Parathyroid adenoma (tissue), 2 donors: ENCODE results near the gene DLG2.

Experiments used
- H2AFZ ChIP-seq: fragments of 300-600 bp; sonication (generic); one replicate; pipeline ENCODE4 v1.7.0; 2017; ENCODE audit warnings: antibody characterized with exemption, mild to moderate bottlenecking
- H3K27ac ChIP-seq: fragments of 300-600 bp; sonication (generic); one replicate; pipeline ENCODE4 v1.7.0; 2017
- H3K27me3 ChIP-seq: fragments of 300-600 bp; sonication (generic); one replicate; pipeline ENCODE4 v1.7.0; 2017; ENCODE audit warnings: low read length; ENCODE audit not compliant: control insufficient read depth, insufficient read depth
- H3K36me3 ChIP-seq: fragments of 300-600 bp; sonication (generic); one replicate; pipeline ENCODE4 v1.7.0; 2017; ENCODE audit warnings: low read length; ENCODE audit not compliant: control insufficient read depth, insufficient read depth
- H3K4me1 ChIP-seq: fragments of 300-600 bp; sonication (generic); one replicate; pipeline ENCODE4 v1.7.0; 2017; ENCODE audit warnings: control low read depth
- H3K4me2 ChIP-seq: fragments of 300-600 bp; sonication (generic); one replicate; pipeline ENCODE4 v1.7.0; 2017; ENCODE audit warnings: low read length
- H3K4me3 ChIP-seq: fragments of 300-600 bp; sonication (generic); one replicate; pipeline ENCODE4 v1.7.0; 2017; ENCODE audit warnings: low read depth, low read length
- H3K79me2 ChIP-seq: fragments of 300-600 bp; sonication (generic); one replicate; pipeline ENCODE4 v1.7.0; 2017; ENCODE audit warnings: control low read depth
- H3K9ac ChIP-seq: fragments of 300-600 bp; sonication (generic); one replicate; pipeline ENCODE4 v1.7.0; 2017; ENCODE audit warnings: mild to moderate bottlenecking
- H3K9me3 ChIP-seq: fragments of 300-600 bp; sonication (generic); one replicate; pipeline ENCODE4 v1.7.0; 2017; ENCODE audit warnings: low read length; ENCODE audit not compliant: control insufficient read depth
- TF ChIP-seq, protein P1 (sequence below): fragments of 300-600 bp; sonication (generic); IDR thresholded peaks from one replicate; pipeline ENCODE4 v1.7.0; 2017; ENCODE audit warnings: antibody characterized with exemption, mild to moderate bottlenecking
- donor health status: primary hyperparathyroidism.

Gene DLG2

DNA sequence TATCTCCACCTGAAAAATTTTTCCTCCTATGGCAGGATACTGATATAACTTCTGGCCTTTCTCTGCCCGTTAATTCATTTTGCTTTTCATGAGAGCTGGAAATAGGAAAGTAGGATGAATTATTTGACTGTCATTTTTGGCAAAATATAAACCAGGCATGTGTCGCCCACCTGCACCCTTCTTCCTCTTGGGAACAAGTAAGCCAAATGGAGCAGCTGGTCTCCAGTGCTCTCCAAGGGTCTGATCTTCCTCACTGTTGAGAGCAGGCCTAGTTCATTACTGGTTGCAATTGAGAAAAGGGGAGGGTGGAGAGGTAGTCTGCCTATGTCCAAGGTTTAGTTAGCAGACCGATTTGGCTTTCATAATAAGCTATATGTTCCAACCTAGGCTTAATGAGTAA lies 582.2 kb downstream of the DLG2 start:
- Histone ChIP-seq H3K9ac (no peak overlapping the region), H3K27ac (no peak overlapping the region), H3K4me2 (no peak overlapping the region), H3K36me3 (no peaks in the 10 kb centered on the region), H3K27me3 (no peaks in the 10 kb centered on the region), H3K4me1 (no peaks in the 10 kb centered on the region), H3K9me3 (no peaks in the 10 kb centered on the region), H3K4me3 (no peak overlapping the region), H3K79me2 (no peaks in the 10 kb centered on the region), H2AFZ (no peak overlapping the region)
- TF ChIP-seq, protein P1, sequence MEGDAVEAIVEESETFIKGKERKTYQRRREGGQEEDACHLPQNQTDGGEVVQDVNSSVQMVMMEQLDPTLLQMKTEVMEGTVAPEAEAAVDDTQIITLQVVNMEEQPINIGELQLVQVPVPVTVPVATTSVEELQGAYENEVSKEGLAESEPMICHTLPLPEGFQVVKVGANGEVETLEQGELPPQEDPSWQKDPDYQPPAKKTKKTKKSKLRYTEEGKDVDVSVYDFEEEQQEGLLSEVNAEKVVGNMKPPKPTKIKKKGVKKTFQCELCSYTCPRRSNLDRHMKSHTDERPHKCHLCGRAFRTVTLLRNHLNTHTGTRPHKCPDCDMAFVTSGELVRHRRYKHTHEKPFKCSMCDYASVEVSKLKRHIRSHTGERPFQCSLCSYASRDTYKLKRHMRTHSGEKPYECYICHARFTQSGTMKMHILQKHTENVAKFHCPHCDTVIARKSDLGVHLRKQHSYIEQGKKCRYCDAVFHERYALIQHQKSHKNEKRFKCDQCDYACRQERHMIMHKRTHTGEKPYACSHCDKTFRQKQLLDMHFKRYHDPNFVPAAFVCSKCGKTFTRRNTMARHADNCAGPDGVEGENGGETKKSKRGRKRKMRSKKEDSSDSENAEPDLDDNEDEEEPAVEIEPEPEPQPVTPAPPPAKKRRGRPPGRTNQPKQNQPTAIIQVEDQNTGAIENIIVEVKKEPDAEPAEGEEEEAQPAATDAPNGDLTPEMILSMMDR, result no peak

- Histone ChIP-seq H3K27me3 (no peaks in the 10 kb centered on the region), H2AFZ (no peak overlapping the region), H3K4me1 (no peaks in the 10 kb centered on the region), H3K79me2 (no peaks in the 10 kb centered on the region), H3K27ac (no peak overlapping the region), H3K9ac (no peak overlapping the region), H3K36me3 (no peaks in the 10 kb centered on the region), H3K4me2 (no peak overlapping the region), H3K9me3 (no peaks in the 10 kb centered on the region), H3K4me3 (no peak overlapping the region)
- TF ChIP-seq, protein P1, result no peak
These were observed 584.8 kb downstream of the DLG2 start for GRCh38 chr11:85042361-85042760.

DNA sequence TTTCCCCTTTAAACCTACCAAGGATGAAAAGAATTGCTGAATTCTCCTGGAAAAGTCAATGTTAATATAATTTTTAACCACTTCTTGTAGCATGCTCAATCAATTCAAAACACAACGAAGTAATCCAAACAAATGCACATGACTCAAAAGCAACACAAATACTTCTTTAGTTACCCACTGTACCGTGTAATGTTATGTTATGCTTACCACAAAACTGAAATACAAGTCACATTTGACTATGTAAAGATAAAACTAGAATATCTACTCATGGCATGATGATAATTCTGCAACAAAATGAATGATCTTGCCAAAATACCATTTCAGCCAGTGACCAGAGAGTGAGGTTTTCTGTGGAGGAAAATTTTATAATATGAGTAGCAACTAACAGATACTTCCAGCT lies 587.0 kb downstream of the DLG2 start:
- H3K9ac ChIP-seq, result no peak overlapping the region
- no peaks in the 10 kb centered on the region for H3K27me3 ChIP-seq
- no peaks in the 10 kb centered on the region for H3K79me2 ChIP-seq
- TF ChIP-seq, protein P1, result no peak
- H3K4me3 ChIP-seq, result no peak overlapping the region
- no peak overlapping the region for H2AFZ ChIP-seq
- H3K4me1 ChIP-seq, result no peaks in the 10 kb centered on the region
- no peak overlapping the region for H3K27ac ChIP-seq
- no peaks in the 10 kb centered on the region for H3K9me3 ChIP-seq
- H3K4me2 ChIP-seq, result no peak overlapping the region
- H3K36me3 ChIP-seq, result no peaks in the 10 kb centered on the region

DNA sequence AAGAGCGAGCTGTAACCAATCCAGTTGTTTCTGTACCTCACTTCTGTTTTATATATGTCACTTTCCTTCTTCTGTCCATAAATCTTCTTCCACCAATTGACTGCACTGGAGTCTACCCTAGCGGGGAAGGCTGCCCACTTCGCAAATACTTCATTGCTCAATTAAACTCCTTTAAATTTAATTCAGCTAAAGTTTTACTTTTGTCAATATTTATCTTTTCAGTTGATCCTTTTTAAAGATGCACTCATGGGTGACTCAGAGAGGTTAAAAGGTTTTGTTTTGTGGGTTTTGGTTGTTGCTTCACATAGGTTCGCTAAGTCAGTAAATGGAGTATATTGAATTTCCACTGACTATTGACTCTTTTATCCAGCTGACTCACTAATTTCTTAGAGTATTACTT lies 597.2 kb downstream of the DLG2 start:
- no peak overlapping the region for H3K27ac ChIP-seq
- TF ChIP-seq, protein P1, result no peak
- H3K4me1 ChIP-seq, result no peaks in the 10 kb centered on the region
- H3K4me3 ChIP-seq, result no peak overlapping the region
- no peak overlapping the region for H3K4me2 ChIP-seq
- no peak overlapping the region for H3K9ac ChIP-seq
- no peaks in the 10 kb centered on the region for H3K36me3 ChIP-seq
- no peaks in the 10 kb centered on the region for H3K9me3 ChIP-seq
- no peaks in the 10 kb centered on the region for H3K27me3 ChIP-seq
- no peaks in the 10 kb centered on the region for H3K79me2 ChIP-seq
- no peak overlapping the region for H2AFZ ChIP-seq

DNA sequence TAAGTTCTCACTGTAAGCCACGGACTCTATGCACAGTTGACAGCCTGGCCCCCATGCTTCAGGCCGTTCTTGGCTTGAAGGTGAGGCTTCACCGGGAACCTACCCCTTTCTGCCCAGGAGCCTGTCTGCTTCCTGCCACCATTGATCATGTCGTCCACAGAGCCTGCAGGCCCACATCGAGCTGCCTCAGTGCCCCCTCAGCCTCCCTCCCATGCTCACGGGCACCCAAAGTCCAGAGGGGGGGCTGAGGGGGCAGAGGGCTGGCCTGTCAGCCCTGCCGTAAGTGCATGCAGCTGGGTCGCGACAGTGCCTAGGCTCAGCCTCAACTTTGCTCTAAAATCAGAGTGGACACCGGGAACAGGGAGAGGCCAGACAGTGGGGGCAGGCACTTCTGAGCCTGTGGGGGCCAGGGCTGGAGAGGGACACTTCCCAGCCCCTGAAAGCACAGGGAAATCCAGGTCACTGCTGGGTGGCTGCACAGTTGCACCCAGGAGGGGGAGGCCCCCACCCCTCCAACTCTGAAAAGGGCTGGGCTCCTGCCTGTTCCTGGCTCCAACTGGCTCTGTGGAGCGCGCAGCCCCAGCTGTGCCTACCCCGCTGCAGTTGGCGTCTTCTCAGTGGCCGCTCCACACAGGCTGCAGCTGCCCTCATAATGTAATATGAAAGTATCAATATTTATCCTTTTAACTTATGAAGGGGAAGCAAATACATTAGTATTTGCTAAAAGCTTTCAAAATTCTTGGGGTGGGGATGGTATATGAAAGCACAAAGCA lies 598.6 kb downstream of the DLG2 start:
- TF ChIP-seq, protein P1, result no peak
- no peak overlapping the region for H2AFZ ChIP-seq
- H3K4me2 ChIP-seq, result no peak overlapping the region
- H3K4me3 ChIP-seq, result no peak overlapping the region
- H3K9ac ChIP-seq, result no peak overlapping the region
- H3K9me3 ChIP-seq, result no peaks in the 10 kb centered on the region
- no peaks in the 10 kb centered on the region for H3K79me2 ChIP-seq
- no peak overlapping the region for H3K27ac ChIP-seq
- no peaks in the 10 kb centered on the region for H3K27me3 ChIP-seq
- H3K4me1 ChIP-seq, result no peaks in the 10 kb centered on the region
- H3K36me3 ChIP-seq, result no peaks in the 10 kb centered on the region
